Endothelial cell of hepatic sinusoid (primary cell): ENCODE data around the gene JAKMIP3.

ENCODE experiments used
- in situ Hi-C: cut with HindIII; loops from 2 replicates; pipeline ENCODE4 v1.10.0; 2017; ENCODE audit warnings: low sequenced_read_pairs

The JAKMIP3 gene

GRCh38 chr10:132109341-132110110 lies 43.8 kb downstream of the JAKMIP3 start:
- in situ Hi-C loops = no loop called here

GRCh38 chr10:132110111-132110521 lies 44.4 kb downstream of the JAKMIP3 start:
- in situ Hi-C loops = no loop called here

- in situ Hi-C loops = no loop called here
Measured at GRCh38 chr10:132110713-132111112, 45.0 kb downstream of the JAKMIP3 start.

GRCh38 chr10:132111121-132111731 lies 45.5 kb downstream of the JAKMIP3 start:
- in situ Hi-C loops = no loop called here

- in situ Hi-C loops = no loop called here
Measured at GRCh38 chr10:132111871-132112341, 46.2 kb downstream of the JAKMIP3 start.

GRCh38 chr10:132112611-132113010 lies 46.9 kb downstream of the JAKMIP3 start:
- in situ Hi-C loops = no loop called here

- in situ Hi-C loops = no loop called here
Measured at GRCh38 chr10:132113206-132113605, 47.5 kb downstream of the JAKMIP3 start.

- in situ Hi-C loops = no loop called here
Measured at GRCh38 chr10:132113766-132114365, 48.1 kb downstream of the JAKMIP3 start.

GRCh38 chr10:132114953-132115520 lies 49.3 kb downstream of the JAKMIP3 start:
- in situ Hi-C loops = no loop called here
